Heart left ventricle (tissue), 13 donors: ENCODE data around the gene MACROD1.

Experiments used
- POLR2A ChIP-seq, 2 donors: fragments of 450-650 bp; IDR thresholded peaks; one replicate each; pipeline ENCODE4 v1.6.1; 2017; ENCODE audit warnings: antibody characterized with exemption in 2 of 2, mild to moderate bottlenecking in 2 of 2, moderate library complexity in 2 of 2
- TF ChIP-seq, protein P1 (sequence below), 12 donors: fragments of 200-600 bp; sonication (generic) in 4 of 12; IDR thresholded peaks; one replicate each; pipeline versions ENCODE4 v1.5.0 to v1.8.0; 2018 to 2022; ENCODE audit warnings: antibody characterized with exemption in 12 of 12, mild to moderate bottlenecking in 5 of 12
- donor health status: ischemic (EF 13 %, LVEDD 7.1; RV severe dilation, severe dysfunction).
- donor health status: DM: no; HTN: yes; CAD: no.
- donor health status: DM: no; HTN: no; CAD: no.
- donor health status: ischemic (EF 25% LVEDD 6.9; RV normal size, moderate dysfunction).
- donor health status: ischemic (EF 25% LVEDD 5.7; RV mildly dilated, moderate dysfunction).
- donor health status: ischemic (EF 35%, LVEDD 5.7; RV mildly dilated, moderate dysfunction).
- donor health status: nonischemic (EF 11% LVEDD 7.7; RV severe dilation, severe dysfunction).
- donor health status: DM: yes; HTN: yes; CAD: no.
- donor health status: PGD.
- donor health status: ischemic (EF 29% LVEDD 5.4; RV normal size, mild dysfunction).
- donor health status: nonischemic (EF 23%, LVEDD 6.1; RV moderate dilation, normal function).

DNA sequence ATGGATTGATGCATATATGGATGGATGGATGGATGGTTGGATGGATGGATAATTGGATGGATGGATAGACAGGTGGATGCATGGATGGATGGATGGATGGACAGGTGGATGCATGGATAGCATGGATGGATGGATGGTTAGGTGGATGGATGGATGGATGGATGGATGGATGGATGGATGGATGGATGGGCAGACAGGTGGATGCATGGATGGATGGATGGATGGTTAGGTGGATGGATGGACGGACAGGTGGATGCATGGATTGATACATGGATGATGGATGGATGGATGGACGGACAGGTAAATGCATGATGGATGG, 52.5 kb downstream of the MACROD1 start:
- TF ChIP-seq, protein P1, sequence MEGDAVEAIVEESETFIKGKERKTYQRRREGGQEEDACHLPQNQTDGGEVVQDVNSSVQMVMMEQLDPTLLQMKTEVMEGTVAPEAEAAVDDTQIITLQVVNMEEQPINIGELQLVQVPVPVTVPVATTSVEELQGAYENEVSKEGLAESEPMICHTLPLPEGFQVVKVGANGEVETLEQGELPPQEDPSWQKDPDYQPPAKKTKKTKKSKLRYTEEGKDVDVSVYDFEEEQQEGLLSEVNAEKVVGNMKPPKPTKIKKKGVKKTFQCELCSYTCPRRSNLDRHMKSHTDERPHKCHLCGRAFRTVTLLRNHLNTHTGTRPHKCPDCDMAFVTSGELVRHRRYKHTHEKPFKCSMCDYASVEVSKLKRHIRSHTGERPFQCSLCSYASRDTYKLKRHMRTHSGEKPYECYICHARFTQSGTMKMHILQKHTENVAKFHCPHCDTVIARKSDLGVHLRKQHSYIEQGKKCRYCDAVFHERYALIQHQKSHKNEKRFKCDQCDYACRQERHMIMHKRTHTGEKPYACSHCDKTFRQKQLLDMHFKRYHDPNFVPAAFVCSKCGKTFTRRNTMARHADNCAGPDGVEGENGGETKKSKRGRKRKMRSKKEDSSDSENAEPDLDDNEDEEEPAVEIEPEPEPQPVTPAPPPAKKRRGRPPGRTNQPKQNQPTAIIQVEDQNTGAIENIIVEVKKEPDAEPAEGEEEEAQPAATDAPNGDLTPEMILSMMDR (IDR thresholded peaks at IDR 0.05): no peak
- TF ChIP-seq POLR2A (IDR thresholded peaks at IDR 0.05): no peak
